ENCODE results near the gene LOXL4.

DNA sequence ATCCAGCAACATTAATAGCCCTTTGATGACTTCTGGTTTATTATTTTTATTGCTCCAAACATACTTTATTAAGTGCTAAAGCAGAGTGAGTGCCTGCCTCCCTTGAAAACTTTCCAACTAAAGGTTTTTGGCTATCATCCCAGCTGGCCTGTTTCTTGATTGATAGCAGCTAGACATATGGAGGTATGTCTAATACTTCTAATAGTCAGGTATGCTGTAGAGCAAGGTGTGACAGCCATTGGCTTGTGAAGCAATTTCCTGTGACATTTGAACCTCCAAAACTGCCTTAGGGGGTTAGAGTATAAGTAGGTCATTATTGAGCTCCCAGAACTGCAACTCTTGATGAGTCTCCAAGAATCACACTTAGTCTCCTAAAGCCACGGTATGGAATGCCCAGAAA lies 55.8 kb downstream of the LOXL4 start:
- TF ChIP-seq POLR2A (IDR thresholded peaks at IDR 0.05; ENCODE audit: extremely low read depth, insufficient read length) = no peak
- TF ChIP-seq, protein P1, sequence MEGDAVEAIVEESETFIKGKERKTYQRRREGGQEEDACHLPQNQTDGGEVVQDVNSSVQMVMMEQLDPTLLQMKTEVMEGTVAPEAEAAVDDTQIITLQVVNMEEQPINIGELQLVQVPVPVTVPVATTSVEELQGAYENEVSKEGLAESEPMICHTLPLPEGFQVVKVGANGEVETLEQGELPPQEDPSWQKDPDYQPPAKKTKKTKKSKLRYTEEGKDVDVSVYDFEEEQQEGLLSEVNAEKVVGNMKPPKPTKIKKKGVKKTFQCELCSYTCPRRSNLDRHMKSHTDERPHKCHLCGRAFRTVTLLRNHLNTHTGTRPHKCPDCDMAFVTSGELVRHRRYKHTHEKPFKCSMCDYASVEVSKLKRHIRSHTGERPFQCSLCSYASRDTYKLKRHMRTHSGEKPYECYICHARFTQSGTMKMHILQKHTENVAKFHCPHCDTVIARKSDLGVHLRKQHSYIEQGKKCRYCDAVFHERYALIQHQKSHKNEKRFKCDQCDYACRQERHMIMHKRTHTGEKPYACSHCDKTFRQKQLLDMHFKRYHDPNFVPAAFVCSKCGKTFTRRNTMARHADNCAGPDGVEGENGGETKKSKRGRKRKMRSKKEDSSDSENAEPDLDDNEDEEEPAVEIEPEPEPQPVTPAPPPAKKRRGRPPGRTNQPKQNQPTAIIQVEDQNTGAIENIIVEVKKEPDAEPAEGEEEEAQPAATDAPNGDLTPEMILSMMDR (IDR thresholded peaks at IDR 0.05; ENCODE audit: low read depth, low read length) = no peak
- TF ChIP-seq MAX (IDR thresholded peaks at IDR 0.05; ENCODE audit: low read depth, low read length) = no peak

All from NB4 (cell line).